GOT3 (cell line): ENCODE data around the gene CDKAL1.

Source experiments
- DNase-seq: peaks from one replicate; lab custom pipeline; 2025; ENCODE audit warnings: mixed read lengths; lab: John Stamatoyannopoulos, UW

CDKAL1 gene

GRCh38 chr6:21258665-21259064 lies 724.4 kb downstream of the CDKAL1 start:
- DNase-seq: no peak

DNA sequence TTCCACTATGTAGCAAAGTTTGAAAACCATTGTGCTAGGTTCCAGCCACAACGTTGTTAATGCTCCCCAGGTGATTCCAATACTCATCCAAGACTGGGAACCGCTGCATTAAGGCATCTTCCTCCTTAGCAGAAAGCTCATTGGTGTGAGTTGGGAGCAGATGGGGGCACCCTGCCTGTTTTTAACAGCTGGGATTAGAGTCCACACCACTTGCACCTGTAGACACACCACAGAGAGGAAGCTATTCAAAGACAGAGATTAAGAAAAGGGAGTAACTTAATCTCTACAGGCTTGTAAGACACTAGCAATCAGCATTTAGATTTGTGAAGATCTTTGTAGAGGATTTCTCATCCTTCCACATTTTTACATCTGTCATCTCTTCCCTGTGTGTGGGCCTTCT lies 725.4 kb downstream of the CDKAL1 start:
- no peak for DNase-seq

DNA sequence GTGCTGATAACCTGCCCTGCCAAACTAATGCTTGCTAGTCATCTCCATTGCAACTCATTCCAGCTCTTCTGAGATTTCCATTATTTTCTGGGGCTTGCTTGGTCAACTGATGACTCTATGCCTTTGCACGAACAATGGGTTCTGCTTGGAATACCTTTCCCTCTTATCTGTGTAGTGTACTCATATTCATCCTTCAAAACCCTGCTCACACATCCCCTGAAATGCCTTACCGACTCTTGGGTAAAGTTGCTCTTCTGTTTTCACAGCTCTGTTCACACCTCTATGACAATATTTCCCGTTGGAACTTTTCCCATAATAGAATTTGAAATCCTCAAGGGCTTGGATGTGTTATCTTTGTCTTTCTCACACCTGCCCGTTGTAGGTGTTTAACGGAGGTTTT lies 728.2 kb downstream of the CDKAL1 start:
- DNase-seq: no peak

DNA sequence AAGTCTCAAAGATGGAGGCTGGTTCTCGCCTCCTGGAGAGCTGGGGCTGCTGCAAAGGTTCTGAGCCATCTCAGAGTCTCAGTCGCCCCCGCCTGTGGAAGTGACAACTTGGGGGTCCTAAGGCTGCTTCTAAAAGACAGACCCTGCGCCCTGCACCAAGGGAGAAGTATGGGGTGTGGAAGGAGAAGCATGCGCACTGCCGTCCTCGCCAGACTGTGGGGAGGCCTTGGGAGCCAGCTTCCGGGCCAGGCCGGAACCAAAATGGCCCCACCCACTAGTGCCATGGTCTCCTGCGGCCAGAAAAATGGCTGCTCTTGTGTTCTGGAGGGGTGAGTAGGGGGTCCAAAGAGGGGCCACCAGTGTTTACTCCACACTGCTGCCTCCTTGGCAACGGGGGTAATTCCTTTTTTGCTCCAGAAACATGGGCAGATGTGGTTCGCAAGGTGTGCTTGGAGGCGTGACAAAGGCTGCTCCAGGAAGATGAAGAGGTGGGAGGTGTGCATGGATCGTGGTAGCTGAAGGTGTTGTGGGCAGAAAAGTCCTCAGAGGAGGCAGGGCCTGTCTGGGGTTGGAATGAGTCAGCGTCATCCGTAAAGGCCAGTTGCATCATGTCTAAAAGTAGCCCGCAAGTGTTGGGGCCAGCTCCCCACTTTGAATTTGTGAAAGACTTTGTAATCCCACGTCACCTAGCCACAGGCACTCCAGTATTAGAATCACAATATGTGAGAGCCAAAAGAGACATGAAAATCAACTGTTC lies 729.5 kb downstream of the CDKAL1 start:
- DNase-seq: no peak

DNA sequence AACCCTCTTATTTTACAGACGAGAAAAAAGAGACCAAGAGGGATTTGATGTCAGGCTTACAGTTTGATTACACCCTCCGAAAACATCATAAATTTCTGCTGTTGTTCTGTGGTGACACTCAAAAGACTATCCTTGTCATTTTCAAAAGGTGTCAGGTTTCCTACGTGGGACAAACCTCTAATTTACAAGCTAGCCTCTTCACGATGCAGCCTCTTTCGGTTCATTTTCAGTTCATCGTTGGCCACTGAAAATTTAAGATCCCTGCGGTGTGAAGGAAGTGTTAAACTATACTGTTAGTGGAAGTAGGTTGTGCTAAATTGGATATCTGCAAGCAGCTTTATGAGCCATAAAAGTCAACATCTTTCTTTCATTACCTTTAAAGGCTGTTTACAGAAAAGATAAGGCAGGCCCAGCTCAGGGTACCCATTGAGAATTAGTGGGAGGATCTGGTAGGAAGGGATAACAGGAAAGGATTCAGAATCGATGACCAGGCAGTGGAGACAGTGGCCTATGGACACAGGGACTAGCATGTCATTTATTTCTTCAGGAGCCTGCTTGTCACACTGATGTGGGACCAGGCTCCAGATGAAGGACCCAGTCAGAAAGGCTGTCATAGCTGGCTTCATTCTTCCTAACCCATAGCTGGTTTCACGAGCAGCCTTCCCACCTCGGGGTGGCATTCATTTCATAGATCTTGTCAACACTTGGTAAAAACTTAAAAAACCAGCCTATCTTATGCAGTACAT lies 730.2 kb downstream of the CDKAL1 start:
- no peak for DNase-seq

GRCh38 chr6:21265034-21265729 lies 730.9 kb downstream of the CDKAL1 start:
- DNase-seq: no peak

- no peak for DNase-seq
Observed at GRCh38 chr6:21265730-21266044, 731.4 kb downstream of the CDKAL1 start.

GRCh38 chr6:21270636-21271201 lies 736.5 kb downstream of the CDKAL1 start:
- no peak for DNase-seq

GRCh38 chr6:21271428-21272155 lies 737.3 kb downstream of the CDKAL1 start:
- DNase-seq: no peak

GRCh38 chr6:21273451-21273850 lies 739.2 kb downstream of the CDKAL1 start:
- no peak for DNase-seq

DNA sequence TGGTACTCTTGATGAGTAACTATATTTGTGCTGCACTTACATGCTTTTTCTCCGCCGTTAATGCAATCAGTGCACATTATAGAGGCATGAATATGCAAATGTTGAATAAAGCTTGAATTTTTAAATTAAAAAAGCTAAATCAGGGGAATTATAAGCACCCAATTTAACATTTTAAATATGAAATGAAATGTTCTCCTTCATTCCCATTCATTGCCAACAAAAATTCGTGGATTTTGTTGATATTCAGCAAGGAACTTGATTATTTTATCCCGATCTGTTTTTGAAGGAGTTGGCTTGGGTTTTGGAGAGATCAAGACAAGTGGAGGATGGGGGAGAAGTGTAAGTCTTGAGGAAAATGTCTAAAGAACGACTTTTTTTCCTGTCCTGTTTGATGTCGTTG lies 740.6 kb downstream of the CDKAL1 start:
- DNase-seq: no peak

GRCh38 chr6:21277601-21278374 lies 743.5 kb downstream of the CDKAL1 start:
- no peak for DNase-seq

GRCh38 chr6:21278375-21278745 lies 744.1 kb downstream of the CDKAL1 start:
- DNase-seq: no peak

DNA sequence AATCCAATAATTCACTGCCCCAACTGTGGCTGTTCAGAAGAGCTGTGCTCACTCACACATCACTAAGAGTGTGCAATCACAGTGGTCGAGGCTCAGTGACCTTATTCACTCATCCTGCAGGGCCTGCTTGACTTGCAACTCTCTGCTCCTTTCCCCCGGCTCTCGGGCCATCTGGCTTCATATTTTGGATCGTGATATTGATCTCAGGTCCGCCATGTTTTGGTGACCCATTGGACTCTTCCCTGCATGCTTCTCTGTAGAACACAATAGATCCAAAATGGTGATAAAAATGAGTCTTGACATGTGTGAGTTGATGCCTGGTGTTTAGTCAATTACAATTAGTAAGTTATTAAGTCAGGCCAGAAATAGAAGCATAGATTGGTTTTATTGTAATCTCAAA lies 745.4 kb downstream of the CDKAL1 start:
- DNase-seq: no peak

DNA sequence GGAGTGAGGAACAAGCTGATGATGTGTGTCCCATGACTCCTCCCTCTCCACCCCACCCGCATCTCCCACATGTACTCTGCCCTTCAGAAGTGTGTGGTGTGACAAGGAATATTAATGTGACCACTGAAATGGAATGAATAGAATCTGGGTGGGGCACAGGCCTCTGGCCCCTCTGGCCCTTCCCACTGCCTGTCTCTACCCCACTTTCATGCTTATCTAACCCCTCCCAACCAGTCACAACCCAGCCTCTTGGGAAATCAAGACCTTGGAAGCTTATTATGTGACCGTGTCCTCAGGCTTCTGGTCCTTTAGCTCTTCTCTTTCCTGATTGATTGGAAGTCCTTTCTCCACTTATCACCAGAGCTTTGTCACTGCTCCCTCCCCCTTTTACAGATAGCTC lies 747.1 kb downstream of the CDKAL1 start:
- DNase-seq: no peak
